H4 (cell line): ENCODE results near the gene GARRE1. TPM values are rescaled to one million over a fixed set of nuclear protein-coding genes. Genes with fewer than 3 reads are reported as not detected.
"Not testable (repeated sequence)": the region's sequence is repeated elsewhere in the genome, so short reads cannot be mapped to it uniquely, and the experiment has no call there.

ENCODE experiments used
- DNase-seq: peaks from one replicate; pipeline ENCODE4 v3.0.0-alpha.2; 2015; ENCODE audit warnings: low spot score
- total RNA-seq: library from RNA; depleted of rRNA; stranded (reverse); fragments of >200 nt; shearing (Covaris generic); gene quantifications from 2 replicates; pipeline ENCODE4 v1.2.3, GENCODE V29; 2014

The GARRE1 gene
- total RNA-seq, 1 experiment from 2014 or later = 11.9 TPM

GRCh38 chr19:34230820-34231219, 23.5 kb upstream of the GARRE1 start:
- DNase-seq = no peak

GRCh38 chr19:34231439-34231838, 22.9 kb upstream of the GARRE1 start:
- no peak for DNase-seq

GRCh38 chr19:34232566-34233481, 21.5 kb upstream of the GARRE1 start:
- DNase-seq = peak; percentile 96

- no peak for DNase-seq
Observed at GRCh38 chr19:34235425-34235940, 18.9 kb upstream of the GARRE1 start.

- DNase-seq = peak; percentile 95
Observed at GRCh38 chr19:34236035-34236987, 18.0 kb upstream of the GARRE1 start.

DNA sequence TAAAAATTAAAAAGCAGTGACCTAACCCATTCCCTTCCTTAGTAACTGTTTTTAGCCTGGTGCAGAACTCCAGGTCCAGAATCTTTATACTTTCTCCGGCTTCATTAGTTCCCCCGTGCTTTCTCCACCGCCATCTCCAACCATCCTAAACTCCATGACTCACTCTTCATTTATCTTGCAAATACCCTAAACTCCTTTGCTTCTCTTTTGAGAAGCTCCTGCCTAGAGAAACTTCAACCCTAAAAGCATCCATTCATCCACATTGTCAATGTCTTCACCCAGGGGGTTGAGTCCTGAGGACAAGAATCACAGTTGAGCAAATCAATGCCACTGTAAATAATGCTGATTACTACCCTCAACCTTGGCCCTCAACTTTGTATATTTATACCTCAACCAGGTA, 17.1 kb upstream of the GARRE1 start:
- no peak for DNase-seq

- DNase-seq = no peak
Observed at GRCh38 chr19:34237939-34238338, 16.4 kb upstream of the GARRE1 start.

DNA sequence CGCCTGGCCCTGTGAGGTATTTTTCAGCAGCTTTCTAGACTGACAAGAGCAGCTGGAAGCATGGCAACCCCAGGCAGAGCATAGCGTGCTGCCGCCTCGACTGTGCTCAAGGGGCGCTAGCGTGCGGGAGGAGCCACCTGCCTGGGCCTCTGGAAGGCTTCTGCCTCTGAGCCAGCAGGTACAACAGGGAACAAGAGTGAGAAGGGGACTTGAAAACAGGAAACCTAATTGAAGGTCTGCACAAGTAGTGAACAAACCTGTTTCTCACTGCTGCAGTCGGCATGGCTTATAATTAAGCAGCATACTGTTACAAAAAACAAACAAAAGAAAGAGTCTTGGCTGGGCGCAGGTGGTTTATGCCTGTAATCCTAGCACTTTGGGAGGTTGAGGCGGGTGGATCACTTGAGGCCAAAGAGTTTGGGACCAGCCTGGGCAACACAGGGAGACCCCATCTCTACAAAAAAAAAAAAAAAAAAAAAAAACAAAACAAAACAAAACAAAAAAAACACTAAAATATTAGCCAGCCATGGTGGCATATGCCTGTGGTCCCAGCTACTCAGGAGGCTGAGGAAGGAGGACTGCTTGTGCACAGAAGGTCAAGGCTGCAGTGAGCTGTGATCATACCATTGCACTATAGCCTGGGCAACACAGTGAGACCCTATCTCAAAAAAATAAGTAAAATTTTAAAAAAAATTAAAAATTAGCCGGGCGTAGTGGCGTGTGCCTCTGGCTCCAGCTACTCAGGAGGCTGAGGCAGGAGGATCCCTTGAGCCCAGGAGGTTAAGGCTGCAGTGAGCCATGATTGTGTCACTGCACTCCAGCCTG, 12.6 kb upstream of the GARRE1 start:
- no peak for DNase-seq

DNA sequence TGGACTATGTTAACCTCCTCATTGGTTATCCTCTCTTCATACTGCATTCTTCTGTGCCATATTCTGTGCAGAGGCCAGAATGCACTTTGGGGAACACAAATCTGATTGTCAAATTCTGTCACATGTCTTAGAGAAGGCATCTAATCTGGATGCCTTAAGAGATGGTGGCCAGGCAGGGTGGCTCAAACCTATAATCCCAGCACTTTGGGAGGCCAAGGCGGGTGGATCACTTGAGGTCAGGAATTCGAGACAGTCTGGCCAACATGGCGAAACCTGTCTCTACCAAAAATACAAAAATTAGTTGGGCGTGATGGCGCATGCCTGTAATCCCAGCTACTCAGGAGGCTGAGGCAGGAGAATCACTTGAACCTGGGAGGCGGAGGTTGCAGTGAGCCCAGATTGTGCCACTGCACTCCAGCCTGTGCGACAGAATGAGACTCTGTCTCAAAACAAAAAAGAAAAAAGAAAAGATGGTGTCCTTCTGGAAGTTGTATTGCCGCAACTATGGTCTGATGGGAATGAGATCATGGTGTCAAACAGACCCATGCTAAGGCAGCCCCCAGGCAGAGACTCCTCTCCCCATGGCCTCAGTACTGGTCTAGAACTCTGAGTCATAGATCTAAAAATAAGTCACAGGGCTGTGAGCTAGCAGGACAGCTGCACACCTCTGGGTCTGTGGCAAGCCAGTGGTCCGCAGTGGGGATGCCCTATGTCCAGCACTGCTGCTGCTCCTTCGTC, 11.0 kb upstream of the GARRE1 start:
- not testable (repeated sequence) for DNase-seq

DNA sequence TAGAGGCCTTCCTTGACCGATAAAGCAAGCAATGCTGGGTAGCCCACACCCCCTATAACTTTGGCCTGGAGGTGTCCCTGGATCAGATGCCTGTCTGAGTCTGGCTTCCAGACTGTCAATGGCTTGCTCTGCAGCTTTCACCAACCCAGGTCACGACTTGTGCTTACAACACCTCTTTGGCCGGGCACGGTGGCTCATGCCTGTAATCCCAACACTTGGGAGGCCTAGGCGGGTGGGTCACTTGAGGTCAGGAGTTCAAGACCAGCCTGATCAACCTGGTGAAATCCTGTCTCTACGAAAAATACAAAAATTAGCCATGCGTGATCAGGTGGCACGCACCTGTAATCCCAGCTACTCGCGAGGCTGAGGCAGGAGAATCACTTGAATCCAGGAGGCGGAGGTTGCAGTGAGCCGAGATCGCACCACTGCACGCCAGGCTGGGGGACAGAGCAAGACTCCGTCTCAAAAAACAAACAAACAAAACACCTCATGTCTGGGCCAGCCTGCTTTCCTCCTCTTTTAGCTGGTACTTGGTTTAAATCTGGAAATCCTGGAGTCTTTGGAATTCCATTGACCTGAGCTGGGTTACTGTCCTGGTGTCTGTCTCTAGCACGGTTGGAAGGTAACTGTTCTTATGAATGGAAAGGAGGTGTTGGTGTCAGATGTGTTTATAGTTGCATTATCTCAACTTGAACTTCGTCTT, 10.3 kb upstream of the GARRE1 start:
- no peak for DNase-seq

GRCh38 chr19:34244611-34245299, 9.6 kb upstream of the GARRE1 start:
- no peak for DNase-seq

DNA sequence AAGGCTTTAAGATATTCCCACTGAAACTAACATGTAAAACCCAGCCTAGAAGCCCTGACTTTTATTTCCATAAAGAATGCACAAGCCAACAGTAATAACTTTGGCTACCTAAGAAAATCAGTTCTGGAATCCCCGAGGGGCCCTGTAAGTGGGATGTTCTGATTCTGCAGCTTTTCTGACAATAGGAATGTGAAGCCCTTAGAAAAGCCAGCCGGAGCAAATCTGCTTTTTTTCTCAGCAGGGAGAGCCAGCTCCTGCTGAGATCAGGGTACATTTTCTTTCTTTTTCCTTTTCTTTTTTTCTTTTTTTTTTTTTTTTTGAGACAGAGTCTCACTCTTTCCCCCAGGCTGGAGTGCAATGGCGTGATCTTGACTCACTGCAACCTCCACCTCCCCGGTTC, 8.0 kb upstream of the GARRE1 start:
- no peak for DNase-seq

DNA sequence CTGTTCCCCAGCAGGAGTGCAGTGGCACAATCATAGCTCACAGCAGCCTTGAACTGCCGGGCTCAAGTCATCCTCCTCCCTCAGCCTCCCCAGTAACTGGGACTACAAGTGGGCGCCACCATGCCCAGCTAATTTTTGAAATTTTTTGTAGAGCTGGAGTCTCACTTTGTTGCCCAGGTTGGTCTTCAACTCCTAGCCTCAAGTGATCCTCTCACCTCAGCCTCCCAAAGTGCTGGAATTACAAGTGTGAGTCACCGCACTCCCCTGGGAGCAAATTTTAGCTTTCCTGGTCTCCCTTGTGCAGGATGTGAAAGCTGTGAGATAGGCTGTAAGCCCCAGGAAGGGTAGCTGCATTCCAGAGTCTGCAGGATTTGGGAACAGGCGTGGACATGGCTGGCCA, 5.4 kb upstream of the GARRE1 start:
- no peak for DNase-seq

- DNase-seq = not testable (repeated sequence)
Observed at GRCh38 chr19:34253167-34253566, 1.2 kb upstream of the GARRE1 start.

DNA sequence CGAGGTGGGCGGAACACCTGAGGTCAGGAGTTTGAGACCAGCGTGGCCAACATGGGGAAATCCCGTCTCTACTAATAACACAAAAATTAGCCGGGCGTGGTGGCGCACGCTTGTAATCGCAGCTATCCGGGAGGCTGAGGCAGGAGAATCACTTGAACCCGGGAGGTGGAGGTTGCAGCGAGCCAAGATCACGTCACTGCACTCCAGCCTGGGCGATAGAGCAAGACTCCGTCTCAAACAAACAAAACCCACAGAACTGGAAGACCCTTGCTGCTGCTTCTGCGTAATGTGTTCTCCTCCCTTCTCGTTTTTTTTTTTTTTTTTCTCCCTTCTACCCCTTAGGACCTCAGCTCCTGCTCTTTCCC, 691 bp upstream of the GARRE1 start:
- DNase-seq = not testable (repeated sequence)

- DNase-seq = no peak
Observed at GRCh38 chr19:34254698-34255432, 511 bp downstream of the GARRE1 start.

- DNase-seq = no peak
Observed at GRCh38 chr19:34255546-34255945, 1.2 kb downstream of the GARRE1 start.

DNA sequence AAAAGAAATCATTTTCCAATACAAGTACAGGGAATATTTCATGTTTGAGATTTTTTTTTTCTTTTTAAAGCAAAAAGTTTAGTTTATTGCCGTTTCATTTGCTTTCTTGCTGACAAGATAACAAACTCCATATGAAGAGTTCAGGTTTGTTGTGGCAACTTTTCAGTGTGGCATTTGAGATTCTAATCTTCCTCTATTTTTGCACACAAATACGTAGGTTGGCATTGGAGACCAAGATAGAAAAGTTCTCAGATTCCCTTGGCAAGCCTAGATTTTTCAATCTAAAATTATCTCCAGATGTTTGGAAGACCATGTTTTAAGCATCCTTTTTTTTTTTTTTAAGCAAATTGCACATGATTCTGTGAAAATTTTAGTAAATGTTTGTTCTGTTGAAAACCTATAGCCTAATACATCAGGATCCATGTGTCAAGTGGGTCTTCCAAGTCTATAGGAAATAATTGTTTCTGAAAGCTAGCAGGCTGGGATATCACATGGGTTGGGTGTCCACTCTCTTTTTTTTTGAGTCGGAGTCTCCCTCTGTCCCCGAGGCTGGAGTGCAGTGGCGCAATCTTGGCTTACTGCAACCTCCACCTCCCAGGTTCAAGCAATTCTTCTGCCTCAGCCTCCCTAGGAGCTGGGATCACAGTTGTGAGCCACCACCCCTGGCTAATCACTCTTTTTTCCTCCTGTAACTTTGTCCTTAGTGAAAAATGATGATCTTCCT, 2.6 kb downstream of the GARRE1 start:
- DNase-seq = no peak
